8988T (cell line): ENCODE measurements around the gene JAGN1.
A peak's percentile ranks its signal among the peaks of the same experiment; 100 is the strongest.
"Not testable (repeated sequence)": the region's sequence is repeated elsewhere in the genome, so short reads cannot be mapped to it uniquely, and the experiment has no call there.

ENCODE experiments used
- DNase-seq: peaks from one replicate; pipeline ENCODE4 v3.0.0; 2011

JAGN1 gene

DNA sequence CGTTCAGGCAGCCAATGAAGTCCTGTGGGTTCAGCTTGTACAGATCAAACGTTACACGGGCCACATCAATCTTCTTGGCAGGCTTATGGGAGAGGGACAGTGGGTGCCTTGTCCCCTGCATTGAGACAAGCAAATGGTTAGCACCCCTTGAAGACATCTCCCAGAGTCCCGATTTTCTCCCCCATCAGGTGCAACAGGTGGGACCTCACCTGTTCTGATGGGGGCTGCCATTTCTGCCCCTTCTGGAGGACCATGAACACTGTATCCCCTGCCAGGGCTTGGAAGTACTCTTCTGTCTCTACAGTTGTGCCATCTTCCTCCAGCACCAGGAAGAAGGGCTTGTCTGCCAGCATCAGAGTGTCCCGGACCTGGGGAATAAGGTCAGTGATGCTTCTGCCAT, 20.5 kb upstream of the JAGN1 start:
- no peak for DNase-seq

DNA sequence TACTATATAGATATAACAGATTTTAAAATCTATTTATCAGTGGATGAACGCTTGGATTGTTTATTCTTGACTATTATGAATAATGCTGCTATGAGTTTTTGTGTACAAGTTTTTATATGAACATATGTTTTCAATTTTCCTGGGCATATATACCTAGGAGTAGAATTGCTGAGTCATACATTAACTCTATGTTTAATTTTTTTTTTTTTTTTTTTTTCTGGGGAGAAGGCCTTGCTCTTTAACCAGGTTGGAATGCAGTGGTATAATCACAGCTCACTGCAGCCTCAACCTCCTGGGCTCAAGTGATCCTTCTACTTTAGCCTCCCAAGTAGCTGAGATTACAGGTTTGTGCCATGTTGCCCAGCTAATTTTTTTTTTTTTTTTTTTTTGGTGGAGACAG, 19.4 kb upstream of the JAGN1 start:
- DNase-seq: no peak

DNA sequence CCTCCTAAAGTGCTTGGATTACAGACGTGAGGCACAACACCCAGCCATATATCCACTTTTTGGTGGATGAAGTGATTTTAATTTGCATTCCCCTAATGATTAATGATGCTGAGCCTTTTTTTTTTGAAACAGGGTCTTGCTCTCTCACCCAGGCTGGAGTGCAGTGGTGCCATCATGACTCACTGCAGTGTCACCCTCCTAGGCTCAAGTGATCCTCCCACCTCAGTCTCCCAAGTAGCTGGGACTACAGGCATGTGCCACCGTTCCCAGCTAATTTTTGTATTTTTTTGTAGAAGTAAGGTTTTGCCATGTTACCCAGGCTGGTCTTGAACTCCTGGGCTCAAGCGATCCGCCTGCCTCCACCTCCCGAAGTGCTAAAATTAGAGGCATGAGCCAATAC, 18.3 kb upstream of the JAGN1 start:
- DNase-seq: not testable (repeated sequence)

DNA sequence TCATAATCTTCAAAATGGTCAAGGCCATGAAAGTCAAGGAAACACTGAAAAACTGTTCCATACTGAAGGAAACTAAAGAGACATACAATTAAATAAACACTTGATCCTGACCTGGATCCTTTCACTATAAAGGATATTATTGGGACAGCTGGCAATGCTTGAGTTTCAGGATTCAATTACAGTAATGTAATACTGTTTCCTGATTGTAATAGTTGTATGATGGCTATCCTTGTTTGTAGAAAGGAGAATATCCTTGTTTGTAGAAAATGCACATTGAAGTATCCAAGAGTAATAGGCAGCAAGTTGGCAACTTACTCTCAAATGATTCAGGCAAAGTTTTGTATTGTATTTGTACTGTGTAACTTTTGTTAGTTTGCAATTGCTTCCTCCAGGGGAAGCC, 15.0 kb upstream of the JAGN1 start:
- no peak for DNase-seq

DNA sequence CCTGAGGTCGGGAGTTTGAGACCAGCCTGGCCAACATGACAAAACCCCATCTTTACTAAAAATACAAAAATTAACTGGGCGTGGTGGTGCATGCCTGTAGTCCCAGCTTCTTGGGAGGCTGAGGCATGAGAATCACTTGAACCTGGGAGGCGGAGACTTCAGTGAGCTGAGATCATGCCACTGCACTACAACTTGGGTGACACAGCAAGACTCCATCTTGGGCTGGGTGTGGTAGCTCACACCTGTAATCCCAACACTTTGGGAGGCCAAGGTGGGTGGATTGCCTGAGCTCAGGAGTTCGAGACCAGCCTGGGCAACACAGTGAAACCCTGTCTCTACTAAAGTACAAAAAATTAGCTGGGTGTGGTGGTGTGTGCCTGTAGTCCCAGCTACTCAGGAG, 14.2 kb upstream of the JAGN1 start:
- DNase-seq: not testable (repeated sequence)

DNA sequence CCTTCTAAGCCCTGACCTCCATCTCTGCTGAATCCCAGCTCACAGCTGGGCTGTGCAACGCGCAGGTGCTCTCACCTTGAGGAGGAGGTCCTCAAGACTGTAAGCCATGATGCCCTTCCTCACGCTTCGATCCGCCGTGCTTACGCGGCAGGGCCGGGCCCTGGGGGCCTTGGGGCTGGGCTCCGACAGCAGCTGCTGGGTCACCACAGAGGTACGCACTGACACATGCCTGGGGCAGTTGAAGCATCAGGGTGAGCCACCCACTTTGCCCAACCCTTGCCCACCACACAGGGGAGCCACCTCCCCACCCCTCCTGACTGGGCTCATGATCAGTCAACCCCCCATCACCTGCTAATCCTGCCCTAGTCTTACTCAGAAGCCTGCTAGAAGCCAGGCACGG, 13.4 kb upstream of the JAGN1 start:
- no peak for DNase-seq

DNA sequence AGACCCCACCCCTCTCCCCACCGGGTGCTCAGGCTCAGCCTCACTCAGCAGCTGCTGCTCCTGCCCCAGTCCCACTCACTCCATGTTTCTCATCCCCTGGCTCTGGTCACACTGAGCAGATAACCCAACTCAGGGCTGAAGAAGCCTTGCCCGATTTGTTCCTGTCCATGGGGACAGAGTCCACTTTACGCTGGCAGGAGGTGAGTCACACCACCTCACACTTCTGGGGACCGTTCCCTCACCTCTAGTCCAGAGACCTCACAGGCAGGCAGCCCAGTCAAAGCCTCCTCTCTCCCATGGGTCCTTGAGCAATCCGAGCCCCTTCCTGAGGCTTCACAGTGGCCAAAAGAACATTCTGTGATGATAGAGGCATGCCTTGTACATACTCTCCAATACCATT, 11.7 kb upstream of the JAGN1 start:
- DNase-seq: no peak

DNA sequence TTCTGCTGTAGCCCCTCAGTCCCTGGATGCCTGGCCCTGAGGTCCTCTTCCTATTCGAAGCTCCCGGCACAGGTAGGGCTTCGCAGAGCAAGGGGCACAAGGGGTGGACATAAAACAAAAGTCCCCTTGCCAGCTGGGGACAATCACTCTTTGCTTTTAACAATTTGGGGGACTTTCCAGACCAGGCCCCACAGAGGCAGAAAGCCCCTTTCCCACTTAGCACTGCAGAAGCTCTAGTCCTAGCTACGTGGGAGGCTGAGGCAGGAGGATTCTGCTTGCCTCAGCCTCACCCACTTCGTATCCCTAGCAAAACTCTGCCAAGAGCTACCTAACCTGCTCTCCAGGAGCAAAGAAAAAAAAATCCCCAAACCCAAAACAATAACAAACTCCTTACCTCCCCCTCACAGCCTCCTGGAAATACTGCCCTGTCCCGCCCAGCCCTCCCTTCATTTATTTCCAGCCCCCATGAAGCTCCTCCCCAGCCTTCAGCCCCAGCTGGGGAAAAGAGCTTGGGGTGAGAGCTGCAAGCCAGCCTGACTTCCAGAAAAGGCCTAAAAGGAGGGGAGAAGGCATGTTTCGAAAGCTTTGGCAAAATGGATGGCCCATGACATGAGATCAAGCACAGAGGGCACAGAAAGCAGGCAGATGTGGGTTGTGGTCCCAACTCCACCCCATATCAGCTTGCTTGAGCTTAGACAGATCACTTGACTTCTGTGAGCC, 10.4 kb upstream of the JAGN1 start, which contains the start of gene CIDEC:
CIDEC (minus strand) TSS at position 424 of the 720 bp plus-strand sequence. CDS start 1,767 bp downstream, outside the sequence.
- DNase-seq: no peak

DNA sequence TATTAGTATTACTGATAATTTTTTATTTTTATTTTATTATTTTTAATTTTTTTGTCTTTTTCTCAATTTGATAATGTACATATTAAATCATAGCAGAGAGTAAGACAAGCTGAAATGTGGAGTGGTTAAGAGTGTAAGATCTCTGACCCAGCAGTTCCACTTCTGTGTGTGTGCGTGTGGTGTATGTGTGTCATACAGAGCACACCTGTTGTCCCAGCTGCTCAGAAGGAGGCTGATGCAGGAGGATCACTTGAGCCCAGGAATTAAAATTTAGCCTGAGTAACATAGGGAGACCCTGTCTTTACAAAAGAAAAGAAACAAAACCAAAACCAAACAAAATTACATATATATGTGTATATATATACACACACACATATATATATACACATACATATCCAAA, 9.0 kb upstream of the JAGN1 start:
- DNase-seq: no peak

DNA sequence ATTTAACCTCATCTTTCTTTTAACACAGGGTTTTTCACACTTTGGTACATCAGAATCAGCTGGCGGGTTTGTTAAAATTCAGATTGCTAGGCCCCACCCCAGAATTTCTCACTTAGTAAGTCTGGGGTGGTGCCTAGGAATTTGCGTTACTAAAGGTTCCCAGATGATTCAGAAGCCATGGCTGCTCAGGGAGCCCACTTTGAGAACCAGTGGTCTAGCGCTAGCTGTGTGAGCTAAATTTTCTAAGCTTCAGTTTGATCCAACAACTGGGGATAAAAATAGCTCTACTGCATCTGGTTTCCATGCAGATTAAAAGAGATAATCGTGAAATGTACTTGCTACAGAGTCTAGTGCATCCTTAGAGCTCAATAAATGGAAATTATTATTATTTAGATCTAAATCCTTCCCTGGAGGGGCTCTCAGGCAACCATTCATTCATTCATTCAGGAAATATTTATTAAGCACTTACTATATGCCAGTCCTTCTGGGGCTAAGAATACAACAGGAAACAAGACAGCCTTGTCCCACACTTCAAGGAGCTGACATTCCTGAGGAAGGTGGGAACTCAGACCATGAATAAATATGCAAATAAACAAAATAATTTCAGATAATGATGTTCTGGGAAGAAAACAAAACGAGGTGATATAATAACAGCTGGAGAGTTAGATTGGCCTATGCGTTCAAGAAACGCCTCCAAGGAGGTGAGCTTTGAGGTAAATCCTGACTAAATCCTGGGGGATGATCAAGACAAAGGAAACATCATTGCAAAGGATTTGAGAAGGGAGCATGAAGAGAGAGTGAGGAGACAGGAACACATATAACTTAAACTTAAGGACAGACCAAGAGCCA, 6.5 kb upstream of the JAGN1 start:
- DNase-seq: no peak

DNA sequence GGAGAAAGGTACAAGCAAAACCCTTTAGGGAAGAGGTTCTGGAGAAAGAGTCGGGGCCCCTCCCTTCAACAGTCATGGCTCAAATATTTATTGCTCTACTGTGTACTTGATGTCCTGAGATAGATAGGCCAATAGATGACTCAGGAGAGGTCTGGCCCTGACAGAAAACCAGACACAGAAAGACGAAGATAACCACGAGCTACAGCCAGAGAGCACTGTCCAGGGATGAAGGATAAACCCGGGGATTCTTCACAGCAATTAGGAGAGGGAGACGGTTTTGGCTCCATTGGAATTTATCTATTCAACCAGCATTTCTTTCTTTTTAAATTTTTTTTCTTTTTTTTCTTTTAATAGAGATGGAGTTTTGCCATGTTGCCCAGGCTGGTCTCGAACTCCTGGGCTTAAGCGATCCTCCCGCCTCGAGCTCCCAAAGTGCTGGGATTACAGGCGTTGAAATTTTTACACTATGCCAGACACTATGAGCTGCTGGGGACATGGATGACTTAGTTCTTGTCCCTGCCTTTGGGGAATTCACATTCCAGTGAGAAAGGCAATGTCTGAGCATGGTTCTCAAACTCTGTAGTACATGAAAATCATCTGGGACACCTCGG, 5.8 kb upstream of the JAGN1 start:
- DNase-seq: peak; percentile 77

DNA sequence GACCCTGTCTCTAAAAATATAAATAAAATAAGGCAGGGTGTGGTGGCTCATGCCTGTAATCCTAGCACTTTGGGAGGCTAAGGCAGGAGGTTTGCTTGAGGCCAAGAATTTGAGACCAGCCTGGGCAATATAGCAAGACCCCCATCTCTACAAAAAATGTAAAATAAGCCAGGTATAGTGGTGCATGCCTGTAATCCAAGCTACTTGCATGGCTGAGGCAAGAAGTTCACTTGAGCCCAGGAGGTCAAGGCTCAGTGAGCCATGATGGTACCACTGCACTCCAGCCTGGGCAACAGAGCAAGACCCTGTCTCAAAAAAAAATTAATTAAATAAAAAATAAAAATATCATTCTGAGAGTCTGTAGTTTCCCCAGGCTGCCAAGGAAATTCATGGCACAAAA, 4.1 kb upstream of the JAGN1 start:
- DNase-seq: no peak

DNA sequence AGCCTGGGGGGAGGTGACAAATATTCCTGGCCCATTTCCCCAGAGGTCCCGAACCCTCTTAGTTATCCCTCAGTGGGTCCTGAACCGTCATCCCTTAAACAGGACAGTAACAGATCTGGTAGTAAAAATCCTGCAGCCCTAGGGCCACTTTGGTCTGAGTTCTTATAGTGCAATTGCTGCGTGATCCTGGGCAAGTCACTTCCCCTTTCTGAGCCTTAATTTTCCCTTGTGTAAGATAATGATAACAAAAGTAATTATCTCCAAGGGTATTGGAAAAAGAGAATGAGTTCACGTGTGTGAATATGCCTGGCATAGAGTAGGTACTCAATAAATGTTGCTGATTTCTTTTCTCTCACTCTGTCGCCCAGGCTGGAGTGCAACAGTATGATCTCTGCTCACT, 2.9 kb upstream of the JAGN1 start:
- no peak for DNase-seq

DNA sequence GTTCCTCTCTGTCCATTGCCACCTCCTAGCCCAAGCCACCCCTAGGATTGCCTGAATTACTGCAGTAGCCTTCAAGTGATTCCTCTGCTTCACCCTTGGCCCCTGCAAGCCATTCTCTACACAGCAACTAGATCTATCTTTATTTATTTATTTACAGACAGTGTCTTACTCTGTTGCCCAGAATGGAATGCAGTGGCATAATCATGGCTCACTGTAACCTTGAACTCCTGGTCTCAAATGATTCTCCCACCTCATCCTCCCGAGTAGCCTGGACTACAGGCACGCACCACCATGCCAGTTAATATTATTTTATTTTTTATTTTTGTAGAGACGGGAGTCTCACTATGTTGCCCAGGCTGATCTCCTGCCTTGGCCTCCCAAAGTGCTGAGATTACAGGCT, 1.9 kb upstream of the JAGN1 start:
- no peak for DNase-seq

DNA sequence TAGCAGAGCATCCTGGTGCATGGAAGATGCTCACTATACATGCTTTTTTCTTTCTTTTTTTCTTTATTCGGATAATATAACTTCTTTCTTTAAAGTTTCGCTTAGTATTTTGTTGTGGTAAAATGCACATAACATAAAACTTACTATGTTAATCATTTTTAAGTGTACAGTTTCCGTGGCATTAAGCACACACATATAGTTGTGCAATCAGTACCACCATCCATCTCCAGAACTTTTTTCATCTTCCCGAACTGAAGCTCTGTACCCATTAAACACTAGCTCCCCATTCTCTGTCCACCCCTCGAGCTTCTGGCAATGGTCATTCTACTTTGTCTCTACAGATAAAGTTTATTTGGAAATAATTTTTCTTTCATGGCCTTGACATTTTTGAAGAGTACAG, 1.0 kb upstream of the JAGN1 start:
- no peak for DNase-seq

DNA sequence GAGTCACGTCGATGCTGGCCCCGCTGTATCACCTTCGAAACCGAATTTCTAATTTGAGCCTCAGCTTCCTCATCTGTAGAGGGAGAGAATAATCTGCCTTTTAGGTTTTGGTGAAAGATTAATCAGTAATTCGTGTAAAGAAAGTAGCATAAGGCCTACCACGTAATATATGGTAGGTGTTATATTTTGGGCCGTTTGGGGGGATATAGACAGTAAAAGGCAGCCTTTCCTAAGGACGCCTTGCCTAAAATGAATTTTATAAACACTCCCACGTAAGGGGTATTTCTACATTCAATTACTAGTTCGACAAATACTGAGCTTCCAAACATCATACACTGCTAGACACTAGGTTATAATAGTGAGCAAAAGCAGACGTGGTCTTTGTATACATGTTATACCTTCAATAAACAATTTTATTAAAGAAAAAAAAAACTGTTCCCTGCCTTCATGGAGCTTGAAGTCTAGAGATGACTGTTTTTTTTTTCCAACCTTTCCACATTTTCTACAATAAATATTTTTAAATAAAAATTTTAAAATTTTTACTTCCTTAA, 737 bp downstream of the JAGN1 start:
- no peak for DNase-seq

DNA sequence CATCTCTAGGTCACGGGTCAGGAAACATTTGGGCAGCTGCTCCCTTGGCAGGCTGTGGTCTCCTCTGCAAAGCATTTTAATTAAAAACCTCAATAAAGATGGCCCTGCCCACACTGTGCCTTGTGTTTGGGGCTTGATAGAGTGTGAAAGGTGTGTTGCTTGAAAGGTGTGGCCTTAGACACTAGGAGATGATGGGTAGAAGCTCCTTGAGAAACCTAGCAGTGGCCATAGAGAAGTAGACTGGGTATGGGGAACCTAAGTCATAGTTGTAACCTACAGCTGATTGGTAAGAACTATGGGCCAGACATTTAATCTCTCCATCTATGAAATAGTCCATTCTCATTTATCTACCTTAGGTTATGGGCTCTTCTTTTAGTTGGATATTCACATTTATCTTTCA, 3.3 kb downstream of the JAGN1 start:
- DNase-seq: no peak

DNA sequence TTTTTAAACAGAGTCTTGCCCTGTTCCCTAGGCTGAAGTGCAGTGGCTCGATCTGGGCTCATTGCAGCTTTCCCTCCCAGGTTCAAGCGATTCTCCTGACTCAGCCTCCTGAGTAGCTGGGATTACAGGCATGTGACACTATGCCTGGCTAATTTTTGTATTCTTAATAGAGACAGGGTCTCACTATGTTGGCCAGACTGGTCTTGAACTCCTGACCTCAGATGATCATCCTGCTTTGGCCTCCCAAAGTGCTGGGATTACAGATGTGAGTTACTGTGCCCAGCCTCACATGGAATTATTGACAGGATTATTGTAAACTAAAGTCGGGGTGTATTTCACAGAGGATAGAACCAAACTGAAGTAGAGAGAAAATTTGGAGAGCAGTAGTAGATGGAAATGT, 5.3 kb downstream of the JAGN1 start:
- not testable (repeated sequence) for DNase-seq

DNA sequence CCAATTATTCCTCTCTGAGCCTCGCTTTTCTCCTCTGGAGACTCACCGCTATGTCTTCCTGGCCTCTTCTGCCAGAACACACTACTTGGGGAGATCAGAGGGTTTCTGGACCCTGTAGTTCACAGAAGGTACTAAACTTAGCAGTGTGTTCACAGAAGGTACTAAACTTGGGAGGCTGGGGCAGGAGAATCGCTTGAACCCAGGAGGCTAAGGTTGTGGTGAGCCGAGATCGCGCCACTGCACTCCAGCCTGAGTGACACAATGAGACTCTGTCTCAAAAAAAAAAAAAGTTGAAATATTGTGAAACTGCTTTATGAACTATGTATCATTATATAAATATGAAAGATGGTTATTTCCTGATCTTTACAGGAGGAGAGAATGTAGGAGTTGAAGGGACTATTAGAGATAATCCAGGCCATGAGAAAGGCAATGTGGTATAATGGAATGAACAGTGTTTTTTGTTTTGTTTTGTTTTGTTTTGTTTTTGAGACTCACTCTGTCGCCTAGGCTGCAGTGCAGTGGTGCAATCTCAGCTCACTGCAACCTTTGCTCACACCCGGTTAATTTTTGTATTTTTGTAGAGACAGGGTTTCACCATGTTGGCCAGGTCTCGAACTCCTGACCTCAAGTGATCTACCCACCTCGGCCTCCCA, 6.5 kb downstream of the JAGN1 start:
- DNase-seq: not testable (repeated sequence)

DNA sequence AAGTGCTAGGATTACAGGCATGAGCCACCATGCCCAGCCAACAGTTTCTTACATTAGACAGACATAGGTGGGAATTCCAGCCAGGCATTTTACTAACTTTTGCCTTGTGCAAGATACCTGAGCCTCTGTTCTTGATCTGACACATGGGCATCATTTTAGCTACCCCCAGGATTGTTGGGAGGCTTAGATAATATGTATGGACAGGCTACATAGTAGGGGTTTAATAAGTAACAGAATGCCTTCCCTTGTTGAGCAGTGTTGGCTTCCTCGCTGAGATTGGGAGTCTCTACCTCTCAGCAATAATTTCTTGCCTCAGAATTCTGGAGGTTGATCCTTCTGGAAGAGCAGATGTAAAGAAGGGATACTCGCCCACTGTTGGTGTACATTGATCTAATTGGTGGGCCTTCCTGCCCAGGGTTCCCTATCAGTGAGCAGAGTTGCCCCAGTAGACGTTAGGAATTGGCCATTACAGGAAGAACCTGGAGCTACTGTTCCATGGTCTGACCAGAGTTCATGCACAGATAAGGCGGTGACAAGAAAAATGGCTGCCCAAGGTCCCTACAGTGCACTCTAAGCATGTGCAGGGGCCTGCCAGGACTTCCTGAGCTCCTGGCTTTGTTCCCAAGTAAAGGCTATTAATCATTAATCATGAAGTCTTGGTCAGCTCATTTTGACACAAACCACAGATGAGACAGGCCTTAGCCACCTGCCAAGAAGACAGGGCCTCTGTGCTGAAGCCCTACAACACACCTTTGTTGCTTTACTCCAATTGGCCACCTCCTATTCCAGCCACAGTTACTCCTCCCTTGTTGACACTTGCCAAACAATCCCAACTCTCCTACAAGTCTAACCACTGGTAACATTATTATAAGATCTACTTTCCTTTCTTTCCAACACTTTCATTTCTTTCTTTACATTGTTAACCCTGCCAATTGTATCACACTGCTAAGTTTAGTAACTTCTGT, 7.3 kb downstream of the JAGN1 start:
- DNase-seq: no peak

DNA sequence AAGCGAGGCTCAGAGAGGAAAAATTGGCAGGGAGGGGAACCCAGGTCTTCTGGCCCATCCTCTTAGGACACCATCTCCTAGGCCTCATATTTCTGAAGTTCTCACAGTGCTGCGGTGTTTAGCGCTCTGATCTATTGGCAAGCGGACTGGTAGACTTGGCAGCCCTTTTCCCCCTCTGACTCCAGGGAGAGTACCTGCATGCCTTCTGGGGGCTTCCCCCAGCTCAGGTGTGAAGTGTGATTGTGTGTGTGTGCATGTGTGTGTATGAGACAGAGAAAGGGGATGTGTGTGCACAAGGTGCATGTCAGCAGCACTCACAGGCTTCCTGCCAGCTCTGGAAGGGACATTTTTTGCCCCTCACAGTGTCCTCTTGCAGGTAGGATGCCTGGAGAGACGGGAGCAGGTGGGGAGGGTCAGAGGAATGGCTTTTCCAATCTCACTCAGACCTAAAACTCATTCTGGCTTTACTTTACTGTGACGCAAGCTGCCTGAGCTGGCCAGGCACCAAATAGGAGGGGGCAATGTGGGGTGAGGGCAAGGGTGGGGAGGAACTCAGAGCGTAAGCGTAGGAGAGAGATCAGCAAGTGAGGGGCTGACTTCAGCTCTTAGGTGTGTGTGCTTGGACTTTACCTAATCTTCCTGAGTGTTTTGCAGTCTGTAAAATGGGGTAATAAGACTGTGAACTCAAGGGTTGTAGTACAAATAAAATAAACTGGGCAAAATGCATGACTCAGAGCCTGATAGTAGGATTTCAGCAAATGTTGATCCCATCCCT, 8.2 kb downstream of the JAGN1 start:
- no peak for DNase-seq
